NCI-H187 (cell line): ENCODE measurements around the gene ARID1B.

Source experiments
- DNase-seq, 2 experiments: peaks; one replicate each; lab custom pipeline; 2025; lab: John Stamatoyannopoulos, UW

The ARID1B gene

GRCh38 chr6:156852147-156852857 lies 75.1 kb downstream of the ARID1B start:
- DNase-seq: no peak

GRCh38 chr6:156852858-156853216 lies 75.7 kb downstream of the ARID1B start:
- DNase-seq: no peak

GRCh38 chr6:156853733-156854132 lies 76.6 kb downstream of the ARID1B start:
- DNase-seq: no peak

- DNase-seq: no peak
Measured at GRCh38 chr6:156854466-156855161, 77.4 kb downstream of the ARID1B start.

- no peak for DNase-seq
Measured at GRCh38 chr6:156857573-156857972, 80.4 kb downstream of the ARID1B start.

- DNase-seq: no peak
Measured at GRCh38 chr6:156859686-156860085, 82.5 kb downstream of the ARID1B start.

GRCh38 chr6:156862711-156863110 lies 85.5 kb downstream of the ARID1B start:
- no peak for DNase-seq

GRCh38 chr6:156863504-156863903 lies 86.3 kb downstream of the ARID1B start:
- DNase-seq: no peak

GRCh38 chr6:156864557-156864956 lies 87.4 kb downstream of the ARID1B start:
- DNase-seq: no peak

GRCh38 chr6:156865019-156865629 lies 87.9 kb downstream of the ARID1B start:
- DNase-seq: no peak

GRCh38 chr6:156866220-156867015 lies 89.2 kb downstream of the ARID1B start:
- DNase-seq: no peak

- DNase-seq: no peak
Measured at GRCh38 chr6:156867121-156867520, 89.9 kb downstream of the ARID1B start.

GRCh38 chr6:156868385-156868784 lies 91.2 kb downstream of the ARID1B start:
- no peak for DNase-seq

GRCh38 chr6:156869980-156870398 lies 92.8 kb downstream of the ARID1B start:
- DNase-seq: no peak

GRCh38 chr6:156870924-156871539 lies 93.9 kb downstream of the ARID1B start:
- DNase-seq: no peak

GRCh38 chr6:156872903-156873302 lies 95.7 kb downstream of the ARID1B start:
- no peak for DNase-seq

- no peak for DNase-seq
Measured at GRCh38 chr6:156873654-156874380, 96.6 kb downstream of the ARID1B start.

GRCh38 chr6:156875062-156875461 lies 97.9 kb downstream of the ARID1B start:
- DNase-seq: no peak

GRCh38 chr6:156876302-156876701 lies 99.1 kb downstream of the ARID1B start:
- no peak for DNase-seq

- DNase-seq: no peak
Measured at GRCh38 chr6:156877126-156877863, 100.1 kb downstream of the ARID1B start.

- DNase-seq: no peak
Measured at GRCh38 chr6:156878681-156879080, 101.5 kb downstream of the ARID1B start.
